Glutamatergic neuron (in vitro differentiated cells): ENCODE results near the gene CNOT1. TPM values are rescaled to one million over a fixed set of nuclear protein-coding genes. Genes with fewer than 3 reads are reported as not detected.

Experiments used
- DNase-seq: peaks from one replicate; pipeline ENCODE4 v3.0.0; 2022
- H3K27ac Mint-ChIP-seq: one replicate; pipeline ENCODE4 v1.8.0; 2020; ENCODE audit warnings: mild to moderate bottlenecking, mixed read lengths, inconsistent platforms; ENCODE audit not compliant: unreplicated experiment
- H3K27me3 Mint-ChIP-seq: one replicate; pipeline ENCODE4 v1.8.0; 2020; ENCODE audit warnings: mild to moderate bottlenecking, moderate library complexity, mixed read lengths, inconsistent platforms; ENCODE audit not compliant: unreplicated experiment
- H3K36me3 Mint-ChIP-seq: one replicate; pipeline ENCODE4 v1.8.0; 2020; ENCODE audit warnings: mild to moderate bottlenecking, mixed read lengths, inconsistent platforms; ENCODE audit not compliant: unreplicated experiment
- H3K4me1 Mint-ChIP-seq: one replicate; pipeline ENCODE4 v1.8.0; 2020; ENCODE audit warnings: mild to moderate bottlenecking, low read depth, mixed read lengths, inconsistent platforms; ENCODE audit not compliant: unreplicated experiment
- H3K4me3 Mint-ChIP-seq: one replicate; pipeline ENCODE4 v1.8.0; 2020; ENCODE audit warnings: mild to moderate bottlenecking, mixed read lengths, inconsistent platforms; ENCODE audit not compliant: unreplicated experiment
- H3K9me3 Mint-ChIP-seq: one replicate; pipeline ENCODE4 v1.8.0; 2020; ENCODE audit warnings: mild to moderate bottlenecking, moderate library complexity, mixed read lengths, inconsistent platforms; ENCODE audit not compliant: unreplicated experiment
- total RNA-seq: library from RNA; stranded (reverse); fragmentation: NEBNext Ultra II Directional; extraction: Animal tissue kit (Norgen Biotek cat#: 25700); gene quantifications from one replicate; pipeline ENCODE4 v1.2.1, GENCODE V29; 2021; ENCODE audit not compliant: unreplicated experiment
- TF ChIP-seq, protein P1 (sequence below): fragments of 200-600 bp; sonication (generic); IDR thresholded peaks from one replicate; pipeline ENCODE4 v1.5.0; 2021; ENCODE audit not compliant: partially characterized antibody, unreplicated experiment

CNOT1 gene
- total RNA-seq, 1 donor from 2014 or later, result 165 TPM

DNA sequence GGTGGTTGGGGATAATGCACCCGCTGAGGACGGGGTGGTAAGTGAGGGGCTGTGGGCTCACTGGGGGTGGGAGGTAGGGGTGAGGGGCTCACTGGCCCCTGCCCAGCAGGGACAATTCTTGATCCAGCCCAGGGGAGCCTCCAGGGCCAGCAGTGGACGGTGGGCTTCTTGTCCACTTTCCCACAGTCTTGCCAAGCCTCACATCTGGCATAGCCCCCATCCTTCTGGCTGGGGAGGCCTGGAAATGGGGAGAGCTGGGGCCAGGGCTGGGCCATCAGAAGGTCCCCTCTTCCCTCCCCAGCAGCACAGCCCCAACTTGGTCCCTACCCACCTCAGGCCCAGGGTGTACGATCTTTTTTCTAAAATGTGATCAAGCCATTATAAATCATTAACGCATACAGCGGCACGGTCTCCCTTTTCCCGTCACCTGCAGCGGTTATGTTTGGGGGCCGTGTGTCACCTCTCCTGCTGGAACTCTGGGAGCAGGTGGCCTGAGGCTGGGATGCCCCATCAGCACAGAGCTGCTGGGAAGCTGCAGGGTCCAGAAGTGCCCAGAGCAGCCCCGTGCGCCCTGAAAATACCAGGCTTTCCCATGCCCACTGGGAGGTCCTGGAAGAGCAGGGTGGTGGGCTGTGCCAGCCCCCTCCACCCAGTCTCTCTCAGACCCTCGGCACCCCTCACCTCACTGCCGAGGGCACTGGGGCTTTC, 121.5 kb downstream of the CNOT1 start:
- H3K36me3 Mint-ChIP-seq, result no peaks in the 10 kb centered on the region
- peaks cover 10% of the 10 kb centered on the region for H3K4me1 Mint-ChIP-seq
- TF ChIP-seq, protein P1, sequence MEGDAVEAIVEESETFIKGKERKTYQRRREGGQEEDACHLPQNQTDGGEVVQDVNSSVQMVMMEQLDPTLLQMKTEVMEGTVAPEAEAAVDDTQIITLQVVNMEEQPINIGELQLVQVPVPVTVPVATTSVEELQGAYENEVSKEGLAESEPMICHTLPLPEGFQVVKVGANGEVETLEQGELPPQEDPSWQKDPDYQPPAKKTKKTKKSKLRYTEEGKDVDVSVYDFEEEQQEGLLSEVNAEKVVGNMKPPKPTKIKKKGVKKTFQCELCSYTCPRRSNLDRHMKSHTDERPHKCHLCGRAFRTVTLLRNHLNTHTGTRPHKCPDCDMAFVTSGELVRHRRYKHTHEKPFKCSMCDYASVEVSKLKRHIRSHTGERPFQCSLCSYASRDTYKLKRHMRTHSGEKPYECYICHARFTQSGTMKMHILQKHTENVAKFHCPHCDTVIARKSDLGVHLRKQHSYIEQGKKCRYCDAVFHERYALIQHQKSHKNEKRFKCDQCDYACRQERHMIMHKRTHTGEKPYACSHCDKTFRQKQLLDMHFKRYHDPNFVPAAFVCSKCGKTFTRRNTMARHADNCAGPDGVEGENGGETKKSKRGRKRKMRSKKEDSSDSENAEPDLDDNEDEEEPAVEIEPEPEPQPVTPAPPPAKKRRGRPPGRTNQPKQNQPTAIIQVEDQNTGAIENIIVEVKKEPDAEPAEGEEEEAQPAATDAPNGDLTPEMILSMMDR, result no peak
- DNase-seq, result no peak
- H3K27ac Mint-ChIP-seq, result no peak overlapping the region
- H3K27me3 Mint-ChIP-seq, result peaks cover 15% of the 10 kb centered on the region
- H3K9me3 Mint-ChIP-seq, result peaks cover 12% of the 10 kb centered on the region
- no peak overlapping the region for H3K4me3 Mint-ChIP-seq

DNA sequence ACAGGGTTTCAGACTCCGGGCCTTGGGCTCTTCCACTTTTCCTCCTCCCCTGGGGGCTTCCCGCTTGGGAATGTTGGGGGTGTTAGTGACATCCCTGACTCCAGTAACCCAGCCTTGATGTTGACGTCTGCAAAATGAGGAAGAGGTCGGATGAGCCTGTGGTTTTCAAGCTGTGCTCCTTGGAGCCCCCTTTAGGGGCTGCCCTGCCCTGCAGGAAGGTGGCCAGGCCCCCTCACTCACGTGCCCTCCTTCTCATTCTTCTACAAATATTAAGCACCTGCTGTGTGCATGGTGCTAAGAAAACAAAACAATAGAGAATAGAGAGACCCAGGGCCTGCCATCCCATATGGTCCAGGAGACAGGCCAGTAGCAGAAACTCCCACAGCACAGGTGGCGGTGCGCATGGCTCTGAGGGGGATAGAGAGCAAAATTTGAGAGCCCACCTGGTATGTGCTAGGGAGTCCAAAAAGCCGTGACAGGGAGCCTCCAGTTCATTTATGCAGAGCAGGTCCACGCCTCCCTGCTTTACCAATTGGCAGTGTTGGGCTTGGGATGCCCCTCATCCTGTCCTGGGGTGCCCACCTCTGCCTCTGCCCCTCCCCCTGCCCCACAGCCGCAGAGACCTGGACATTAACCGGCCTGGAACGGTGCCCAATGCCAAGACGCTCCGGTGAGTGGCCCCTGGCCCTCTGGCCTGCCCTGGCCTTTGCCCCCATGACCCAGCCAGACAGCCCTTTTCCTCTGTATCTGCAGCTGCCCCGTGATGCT, 122.2 kb downstream of the CNOT1 start:
- Mint-ChIP-seq H3K4me1 (peaks cover 15% of the 10 kb centered on the region), H3K4me3 (no peak overlapping the region), H3K9me3 (peaks cover 12% of the 10 kb centered on the region), H3K27me3 (peaks cover 12% of the 10 kb centered on the region), H3K27ac (no peak overlapping the region), H3K36me3 (no peaks in the 10 kb centered on the region)
- DNase-seq, result no peak
- TF ChIP-seq, protein P1, result no peak

DNA sequence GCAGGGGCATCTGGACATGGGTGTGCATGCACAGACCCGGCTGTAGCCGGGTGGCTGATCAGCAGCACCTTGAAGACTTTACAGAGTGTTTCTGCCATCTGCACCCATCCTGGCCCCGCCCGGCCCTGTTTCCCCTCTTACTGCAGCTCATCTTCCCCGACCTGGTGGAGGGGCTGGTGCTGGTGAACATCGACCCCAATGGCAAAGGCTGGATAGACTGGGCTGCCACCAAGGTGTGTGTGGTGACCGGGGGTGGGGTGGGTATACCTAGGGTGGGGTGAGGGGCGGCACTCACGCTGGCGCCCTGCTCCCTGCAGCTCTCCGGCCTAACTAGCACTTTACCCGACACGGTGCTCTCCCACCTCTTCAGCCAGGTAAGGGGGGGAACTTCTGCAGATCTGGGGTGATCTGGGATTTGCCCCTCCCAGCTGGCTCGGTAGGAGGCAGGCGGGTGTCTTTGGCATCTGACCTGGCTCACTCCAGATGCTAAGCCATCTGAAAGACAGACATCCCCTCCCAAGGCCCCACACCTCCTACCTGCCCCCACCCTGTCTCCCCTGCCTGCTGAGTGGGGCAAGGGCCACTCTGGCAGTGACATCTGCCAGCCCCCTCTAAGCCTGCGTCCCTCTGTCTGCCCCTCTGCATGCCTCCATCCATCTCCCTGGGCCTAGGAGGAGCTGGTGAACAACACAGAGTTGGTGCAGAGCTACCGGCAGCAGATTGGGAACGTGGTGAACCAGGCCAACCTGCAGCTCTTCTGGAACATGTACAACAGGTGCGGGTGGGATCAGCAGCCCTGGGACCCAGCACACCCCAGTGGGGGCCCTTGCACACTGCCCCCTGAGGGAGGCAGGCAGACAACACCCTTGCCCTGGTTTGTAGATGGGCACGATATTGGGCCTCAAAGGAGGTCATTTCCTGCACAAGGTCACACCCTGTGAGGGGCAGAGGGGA, 123.1 kb downstream of the CNOT1 start:
- Mint-ChIP-seq H3K27ac (no peak overlapping the region), H3K9me3 (peaks cover 10% of the 10 kb centered on the region), H3K36me3 (no peaks in the 10 kb centered on the region), H3K4me1 (peaks cover 8% of the 10 kb centered on the region), H3K27me3 (peaks cover 9% of the 10 kb centered on the region), H3K4me3 (no peak overlapping the region)
- no peak for DNase-seq
- TF ChIP-seq, protein P1, result no peak

DNA sequence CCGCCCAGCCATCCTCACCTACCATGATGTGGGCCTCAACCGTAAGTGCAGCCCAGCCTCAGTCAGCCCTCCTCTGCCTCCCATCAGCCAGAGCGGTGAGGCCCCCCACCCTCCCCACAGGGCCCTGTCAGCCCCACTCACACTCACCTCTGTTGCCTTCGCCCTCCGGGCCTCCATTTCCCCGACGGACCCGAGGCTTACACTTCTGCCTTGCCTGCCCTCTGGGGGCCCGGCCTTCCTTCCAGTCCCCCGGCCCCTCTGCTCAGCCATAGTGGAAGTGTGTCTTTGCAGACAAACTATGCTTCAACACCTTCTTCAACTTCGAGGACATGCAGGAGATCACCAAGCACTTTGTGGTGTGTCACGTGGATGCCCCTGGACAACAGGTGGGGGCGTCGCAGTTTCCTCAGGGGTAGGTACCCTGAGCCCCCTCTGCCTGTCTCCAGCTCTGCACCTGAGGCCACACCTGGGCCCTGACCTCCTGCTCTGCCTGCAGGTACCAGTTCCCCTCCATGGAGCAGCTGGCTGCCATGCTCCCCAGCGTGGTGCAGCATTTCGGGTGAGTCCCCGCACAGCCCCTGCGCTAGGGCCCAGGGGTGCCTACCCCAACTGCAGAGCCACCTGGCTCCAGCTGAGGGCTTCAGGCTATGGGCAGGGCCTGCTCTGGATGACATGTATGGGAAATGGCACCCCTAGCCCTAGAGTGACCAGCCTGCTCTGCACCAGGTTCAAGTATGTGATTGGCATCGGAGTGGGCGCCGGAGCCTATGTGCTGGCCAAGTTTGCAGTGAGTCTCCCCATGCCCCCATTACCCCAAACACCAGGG, 125.5 kb downstream of the CNOT1 start:
- peaks cover 11% of the 10 kb centered on the region for H3K27me3 Mint-ChIP-seq
- H3K4me3 Mint-ChIP-seq, result no peak overlapping the region
- peaks cover 13% of the 10 kb centered on the region for H3K9me3 Mint-ChIP-seq
- DNase-seq, result no peak
- H3K4me1 Mint-ChIP-seq, result peaks cover 12% of the 10 kb centered on the region
- H3K27ac Mint-ChIP-seq, result no peak overlapping the region
- TF ChIP-seq, protein P1, result no peak
- no peaks in the 10 kb centered on the region for H3K36me3 Mint-ChIP-seq
